Mesothelial cell of epicardium (in vitro differentiated cells): ENCODE data around the gene MAEL. TPM values are rescaled to one million over a fixed set of nuclear protein-coding genes. Genes with fewer than 3 reads are reported as not detected.

ENCODE experiments used
- DNase-seq, 2 experiments: peaks; one replicate each; pipeline ENCODE4 v3.0.0; 2021; ENCODE audit warnings: low spot score in 2 of 2; ENCODE audit not compliant: unreplicated experiment in 2 of 2
- H3K27ac Mint-ChIP-seq: 2 replicates; pipeline ENCODE4 v1.8.0; 2021; ENCODE audit warnings: mixed read lengths
- H3K27me3 Mint-ChIP-seq: 2 replicates; pipeline ENCODE4 v1.8.0; 2021; ENCODE audit warnings: low read depth, mixed read lengths
- H3K36me3 Mint-ChIP-seq: 2 replicates; pipeline ENCODE4 v1.8.0; 2021; ENCODE audit warnings: mixed read lengths
- H3K4me1 Mint-ChIP-seq: 2 replicates; pipeline ENCODE4 v1.8.0; 2021; ENCODE audit warnings: mixed read lengths
- H3K4me3 Mint-ChIP-seq: 2 replicates; pipeline ENCODE4 v1.8.0; 2021; ENCODE audit warnings: mild to moderate bottlenecking, moderate library complexity, mixed read lengths
- H3K9me3 Mint-ChIP-seq: 2 replicates; pipeline ENCODE4 v1.8.0; 2021; ENCODE audit warnings: mixed read lengths
- CTCF ChIP-seq: fragments of 200-600 bp; sonication (generic); IDR thresholded peaks from one replicate; pipeline ENCODE4 v1.5.0; 2021; ENCODE audit warnings: antibody characterized with exemption; ENCODE audit not compliant: unreplicated experiment
- total RNA-seq: library from RNA; stranded (reverse); gene quantifications from 3 replicates; pipeline ENCODE4 v1.2.1, GENCODE V29; 2021

The MAEL gene
- total RNA-seq, 1 donor from 2014 or later: not detected

GRCh38 chr1:166980383-166980782, 8.7 kb upstream of the MAEL start:
- peaks cover 55% of the 10 kb centered on the region for H3K27me3 Mint-ChIP-seq
- H3K4me3 Mint-ChIP-seq: no peak overlapping the region
- DNase-seq: no peak
- no peak for TF ChIP-seq CTCF
- H3K36me3 Mint-ChIP-seq: no peaks in the 10 kb centered on the region
- no peaks in the 10 kb centered on the region for H3K9me3 Mint-ChIP-seq
- H3K27ac Mint-ChIP-seq: no peak overlapping the region
- H3K4me1 Mint-ChIP-seq: peaks cover 2% of the 10 kb centered on the region

GRCh38 chr1:166980818-166981217, 8.3 kb upstream of the MAEL start:
- no peaks in the 10 kb centered on the region for H3K36me3 Mint-ChIP-seq
- H3K9me3 Mint-ChIP-seq: no peaks in the 10 kb centered on the region
- TF ChIP-seq CTCF: no peak
- no peak overlapping the region for H3K4me3 Mint-ChIP-seq
- peaks cover 2% of the 10 kb centered on the region for H3K4me1 Mint-ChIP-seq
- peaks cover 56% of the 10 kb centered on the region for H3K27me3 Mint-ChIP-seq
- no peak for DNase-seq
- H3K27ac Mint-ChIP-seq: no peak overlapping the region

- no peak overlapping the region for H3K27ac Mint-ChIP-seq
- no peak overlapping the region for H3K4me3 Mint-ChIP-seq
- TF ChIP-seq CTCF: no peak
- H3K36me3 Mint-ChIP-seq: no peaks in the 10 kb centered on the region
- H3K9me3 Mint-ChIP-seq: no peaks in the 10 kb centered on the region
- no peak for DNase-seq
- H3K27me3 Mint-ChIP-seq: peaks cover 55% of the 10 kb centered on the region
- no peaks in the 10 kb centered on the region for H3K4me1 Mint-ChIP-seq
Measured at GRCh38 chr1:166981589-166981988, 7.5 kb upstream of the MAEL start.

- Mint-ChIP-seq H3K4me3 (no peak overlapping the region), H3K27me3 (peaks cover 3% of the 10 kb centered on the region), H3K9me3 (peaks cover 23% of the 10 kb centered on the region), H3K4me1 (no peaks in the 10 kb centered on the region), H3K27ac (no peak overlapping the region), H3K36me3 (no peaks in the 10 kb centered on the region)
- TF ChIP-seq CTCF: no peak
- DNase-seq: no peak
Measured at GRCh38 chr1:166999075-166999474, 10.0 kb downstream of the MAEL start.

GRCh38 chr1:166999500-167000055, 10.5 kb downstream of the MAEL start:
- H3K36me3 Mint-ChIP-seq: no peaks in the 10 kb centered on the region
- peaks cover 5% of the 10 kb centered on the region for H3K27me3 Mint-ChIP-seq
- no peak overlapping the region for H3K4me3 Mint-ChIP-seq
- H3K9me3 Mint-ChIP-seq: peaks cover 23% of the 10 kb centered on the region
- H3K4me1 Mint-ChIP-seq: no peaks in the 10 kb centered on the region
- no peak overlapping the region for H3K27ac Mint-ChIP-seq
- DNase-seq: no peak
- TF ChIP-seq CTCF: no peak

- peaks cover 9% of the 10 kb centered on the region for H3K27me3 Mint-ChIP-seq
- no peaks in the 10 kb centered on the region for H3K36me3 Mint-ChIP-seq
Measured at GRCh38 chr1:167000546-167000945, 11.5 kb downstream of the MAEL start.

More at GRCh38 chr1:167000546-167000945, 11.5 kb downstream of the MAEL start:
- Mint-ChIP-seq H3K9me3 (peaks cover 23% of the 10 kb centered on the region), H3K4me3 (no peak overlapping the region), H3K27ac (no peak overlapping the region), H3K4me1 (no peaks in the 10 kb centered on the region)
- no peak for TF ChIP-seq CTCF
- no peak for DNase-seq
